Measurements from ENCODE around the gene SRGAP2.
"Not testable (repeated sequence)": the region's sequence is repeated elsewhere in the genome, so short reads cannot be mapped to it uniquely, and the experiment has no call there.

- not testable (repeated sequence) for TF ChIP-seq EZH2 (IDR thresholded peaks at IDR 0.05); POLR2AphosphoS5 (IDR thresholded peaks at IDR 0.05; ENCODE audit: borderline replicate concordance, low read depth, low read length)
These were observed 23.7 kb upstream of the SRGAP2 start for GRCh38 chr1:206179666-206180065.

Measured in SK-N-MC (cell line).